Measurements from ENCODE around the gene STN1.
"Not testable (repeated sequence)": the region's sequence is repeated elsewhere in the genome, so short reads cannot be mapped to it uniquely, and the experiment has no call there.

STN1 gene

GRCh38 chr10:103858360-103858759 is 59.6 kb downstream of the STN1 start:
- DNase-seq = no peak

GRCh38 chr10:103856797-103857170 is 61.2 kb downstream of the STN1 start:
- no peak for DNase-seq

GRCh38 chr10:103855852-103856796 is 61.9 kb downstream of the STN1 start:
- no peak for DNase-seq

- DNase-seq = no peak
Measured at GRCh38 chr10:103855424-103855823, 62.6 kb downstream of the STN1 start, which contains the start of gene SH3PXD2A. Gene SH3PXD2A (minus strand): TSS chr10:103855576. CDS start chr10:103855266, 310 bp downstream.

- DNase-seq = no peak
Measured at GRCh38 chr10:103854686-103855391, 63.1 kb downstream of the STN1 start.

- no peak for DNase-seq
Measured at GRCh38 chr10:103854265-103854685, 63.7 kb downstream of the STN1 start.

GRCh38 chr10:103853428-103854264 is 64.3 kb downstream of the STN1 start:
- no peak for DNase-seq

GRCh38 chr10:103852856-103853255 is 65.1 kb downstream of the STN1 start:
- no peak for DNase-seq

GRCh38 chr10:103852189-103852711 is 65.7 kb downstream of the STN1 start:
- DNase-seq = no peak

GRCh38 chr10:103851261-103851660 is 66.7 kb downstream of the STN1 start:
- DNase-seq = no peak

GRCh38 chr10:103850572-103850895 is 67.5 kb downstream of the STN1 start:
- no peak for DNase-seq

GRCh38 chr10:103849880-103850571 is 68.0 kb downstream of the STN1 start:
- no peak for DNase-seq

GRCh38 chr10:103849212-103849877 is 68.6 kb downstream of the STN1 start:
- no peak for DNase-seq

- no peak for DNase-seq
Measured at GRCh38 chr10:103847909-103848468, 70.0 kb downstream of the STN1 start.

GRCh38 chr10:103847346-103847745 is 70.6 kb downstream of the STN1 start:
- no peak for DNase-seq

- DNase-seq = no peak
Measured at GRCh38 chr10:103845972-103846371, 72.0 kb downstream of the STN1 start.

- not testable (repeated sequence) for DNase-seq
Measured at GRCh38 chr10:103845346-103845745, 72.6 kb downstream of the STN1 start.

- no peak for DNase-seq
Measured at GRCh38 chr10:103843854-103844570, 74.0 kb downstream of the STN1 start.

- no peak for DNase-seq
Measured at GRCh38 chr10:103843045-103843444, 74.9 kb downstream of the STN1 start.

GRCh38 chr10:103842605-103843004 is 75.4 kb downstream of the STN1 start:
- DNase-seq = no peak

- no peak for DNase-seq
Measured at GRCh38 chr10:103841519-103841918, 76.5 kb downstream of the STN1 start.

Data from NCI-H1436 (cell line).